GM21526 (cell line): ENCODE results near the gene SCNN1G.

ENCODE experiments used
- ATAC-seq: cut with Tn5 transposase; IDR thresholded peaks from one replicate; pipeline ENCODE4 v1.9.1; 2021; ENCODE audit warnings: moderate library complexity; ENCODE audit not compliant: unreplicated experiment, low FRiP score

SCNN1G gene

DNA sequence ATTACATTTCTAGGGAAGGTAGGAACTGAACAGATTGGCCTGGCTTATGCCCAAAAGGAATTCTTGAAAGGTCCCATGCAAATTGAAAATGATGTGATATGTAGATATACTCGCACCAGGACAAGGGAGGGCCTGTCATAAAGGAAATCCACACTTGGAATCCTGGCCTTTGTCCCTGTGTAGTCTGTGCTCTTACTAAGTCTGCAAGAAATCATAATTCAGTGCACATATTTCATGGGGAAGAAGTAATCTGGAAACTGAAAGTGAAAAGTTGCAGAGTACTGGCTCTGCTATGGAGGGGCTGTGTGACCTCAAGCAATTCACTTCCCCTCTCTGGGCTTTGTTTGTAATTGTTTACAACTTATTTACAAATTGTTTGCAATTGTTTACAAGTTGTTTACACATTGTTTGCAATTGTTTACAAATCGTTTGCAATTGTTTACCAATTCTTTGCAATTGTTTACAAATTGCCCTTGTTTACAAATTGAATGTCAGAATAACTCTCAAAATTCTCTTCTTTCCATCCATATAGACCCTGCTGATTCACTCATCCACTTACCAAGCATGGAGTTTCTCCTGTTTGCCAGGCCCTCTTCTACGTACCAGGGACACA, 12.9 kb downstream of the SCNN1G start:
- ATAC-seq = no peak

DNA sequence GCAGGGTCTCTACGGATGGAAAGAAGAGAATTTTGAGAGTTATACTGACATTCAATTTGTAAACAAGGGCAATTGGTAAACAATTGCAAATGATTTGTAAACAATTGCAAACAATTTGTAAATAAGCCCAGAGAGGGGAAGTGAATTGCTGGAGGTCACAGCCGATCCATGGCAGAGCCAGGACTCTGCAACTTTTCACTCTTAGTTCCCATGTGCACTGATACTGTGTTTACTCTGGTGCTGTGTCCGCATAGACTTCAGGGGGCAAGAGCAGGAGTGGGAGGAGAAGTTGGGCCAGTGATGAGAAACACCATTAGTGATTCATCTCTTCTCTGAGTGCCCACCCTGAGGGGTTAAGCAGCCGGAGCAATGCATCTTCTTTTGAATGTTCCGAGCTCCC, 14.0 kb downstream of the SCNN1G start:
- ATAC-seq = no peak

DNA sequence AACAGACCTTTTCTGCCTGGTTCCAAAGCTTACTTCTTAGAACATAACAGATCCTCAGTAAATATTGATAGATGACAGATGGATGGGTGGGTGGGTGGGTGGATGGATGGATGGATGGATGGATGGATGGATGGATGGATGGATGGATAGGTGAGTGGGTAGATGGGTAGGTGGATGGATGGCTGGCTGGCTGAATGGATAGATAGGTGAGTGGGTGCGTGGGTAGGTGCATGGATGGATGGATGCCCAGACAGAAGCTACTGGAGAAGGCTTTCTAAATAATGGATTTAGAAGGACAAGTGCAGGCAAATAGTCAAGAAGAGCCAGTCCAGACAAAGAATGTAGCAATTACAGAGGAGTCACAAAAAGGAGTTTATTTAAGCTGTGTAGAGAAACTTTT, 19.6 kb downstream of the SCNN1G start:
- ATAC-seq = no peak

DNA sequence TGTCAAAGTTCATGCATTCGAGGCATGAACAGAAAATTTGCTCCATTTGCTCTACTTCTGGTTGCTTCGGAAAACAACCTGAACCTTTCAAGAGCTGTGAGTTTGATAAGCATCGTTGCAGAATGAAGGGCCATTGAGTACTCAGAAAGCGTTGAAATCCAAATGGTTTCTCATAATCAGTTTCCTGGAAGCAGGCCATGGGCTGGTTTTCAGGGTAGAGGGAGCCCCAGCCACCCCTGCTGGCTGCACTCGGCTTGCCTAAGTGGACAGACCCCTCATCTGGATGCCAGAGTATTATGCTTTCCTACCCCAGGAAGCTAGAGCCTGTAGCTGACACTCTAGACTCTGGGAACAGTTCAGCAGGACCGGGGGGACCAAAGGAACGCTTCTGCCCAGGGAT, 24.4 kb downstream of the SCNN1G start:
- no peak for ATAC-seq

DNA sequence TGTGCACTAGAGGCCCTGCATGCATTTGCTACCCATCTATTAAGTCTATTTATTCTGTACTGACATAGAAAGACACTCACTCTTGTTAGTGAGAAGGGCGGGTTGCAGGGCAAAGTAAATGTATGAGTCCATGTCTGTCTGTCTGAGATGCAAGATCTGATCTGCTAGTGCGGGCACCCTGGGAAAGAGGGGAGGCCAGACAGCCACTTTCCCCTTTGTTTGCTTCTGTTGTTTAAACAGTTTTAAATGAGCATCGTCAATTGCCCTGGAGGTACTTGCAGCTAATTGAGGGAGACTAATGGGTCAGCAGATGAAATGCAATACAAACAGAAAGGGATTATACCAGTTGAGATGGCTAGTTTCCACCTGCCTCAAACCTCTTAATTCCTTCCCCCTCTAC, 24.9 kb downstream of the SCNN1G start:
- no peak for ATAC-seq

DNA sequence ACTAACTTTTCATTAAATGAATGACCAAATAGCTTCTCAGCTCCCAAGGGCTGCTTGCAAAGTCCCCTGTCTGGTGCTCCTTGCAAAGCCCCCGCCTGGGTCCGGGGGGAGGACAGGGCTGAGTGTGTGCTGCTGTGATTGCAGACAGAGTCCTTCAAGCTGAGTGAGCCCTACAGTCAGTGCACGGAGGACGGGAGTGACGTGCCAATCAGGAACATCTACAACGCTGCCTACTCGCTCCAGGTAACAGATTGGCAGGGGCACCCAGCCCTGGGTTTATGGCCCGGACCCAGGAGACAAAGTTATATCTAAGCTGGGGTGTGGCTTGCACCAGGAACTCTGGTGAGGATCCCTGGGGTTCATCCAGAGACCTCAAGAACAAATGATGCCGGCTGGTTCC, 27.1 kb downstream of the SCNN1G start:
- no peak for ATAC-seq

DNA sequence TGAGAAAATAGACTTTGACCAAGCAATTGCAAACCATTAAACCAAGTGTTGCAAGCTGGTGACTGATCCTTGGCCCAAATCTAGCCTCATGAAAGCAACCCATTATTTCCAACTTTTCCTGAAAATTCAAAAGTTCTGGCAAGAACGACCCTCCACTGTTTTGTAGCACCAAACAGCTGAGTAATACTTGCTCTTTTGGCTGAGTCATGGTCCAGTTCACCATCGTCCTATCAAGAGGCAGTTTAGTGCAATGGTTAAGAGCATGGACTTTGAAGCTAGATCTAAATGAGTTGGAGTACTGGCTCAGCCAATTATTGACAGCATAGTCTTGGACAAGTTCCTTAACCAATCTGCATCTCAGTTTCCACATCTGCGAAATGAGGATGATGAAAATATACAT, 31.3 kb downstream of the SCNN1G start:
- no peak for ATAC-seq

DNA sequence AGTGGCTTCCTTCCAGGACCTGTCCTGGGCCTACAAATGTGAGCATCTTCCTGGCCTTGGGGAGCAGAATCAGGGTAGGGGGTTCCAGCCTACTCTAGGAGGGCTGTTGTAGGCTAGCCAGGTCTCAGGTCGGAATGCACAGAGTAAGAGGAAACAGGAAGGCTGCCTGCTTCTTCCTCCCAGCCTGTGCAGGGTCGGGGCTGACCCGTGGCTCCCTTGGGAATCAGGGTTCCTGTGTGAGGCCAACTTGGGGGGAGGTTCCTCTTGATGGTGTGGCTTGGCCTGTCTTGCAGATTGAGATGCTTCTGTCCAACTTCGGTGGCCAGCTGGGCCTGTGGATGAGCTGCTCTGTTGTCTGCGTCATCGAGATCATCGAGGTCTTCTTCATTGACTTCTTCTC, 32.3 kb downstream of the SCNN1G start:
- no peak for ATAC-seq

DNA sequence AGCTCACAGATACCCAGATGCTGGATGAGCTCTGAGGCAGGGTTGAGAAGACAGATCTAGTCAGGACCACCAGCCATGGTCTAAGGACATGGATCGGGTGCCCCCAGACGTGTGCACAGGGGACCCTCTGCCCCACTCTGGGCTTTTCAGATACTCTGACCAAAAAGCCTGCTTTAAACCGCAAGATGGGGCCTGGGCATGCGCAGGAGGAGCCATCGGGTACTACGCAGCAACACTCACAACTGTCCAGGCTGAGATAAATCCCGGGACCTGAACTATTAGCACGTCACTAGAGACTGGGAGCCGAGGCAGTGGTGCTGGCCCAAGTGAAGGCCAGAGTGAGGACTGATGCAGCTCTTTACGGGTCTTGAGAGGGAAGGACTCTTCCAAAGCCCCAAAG, 32.9 kb downstream of the SCNN1G start:
- ATAC-seq = no peak

DNA sequence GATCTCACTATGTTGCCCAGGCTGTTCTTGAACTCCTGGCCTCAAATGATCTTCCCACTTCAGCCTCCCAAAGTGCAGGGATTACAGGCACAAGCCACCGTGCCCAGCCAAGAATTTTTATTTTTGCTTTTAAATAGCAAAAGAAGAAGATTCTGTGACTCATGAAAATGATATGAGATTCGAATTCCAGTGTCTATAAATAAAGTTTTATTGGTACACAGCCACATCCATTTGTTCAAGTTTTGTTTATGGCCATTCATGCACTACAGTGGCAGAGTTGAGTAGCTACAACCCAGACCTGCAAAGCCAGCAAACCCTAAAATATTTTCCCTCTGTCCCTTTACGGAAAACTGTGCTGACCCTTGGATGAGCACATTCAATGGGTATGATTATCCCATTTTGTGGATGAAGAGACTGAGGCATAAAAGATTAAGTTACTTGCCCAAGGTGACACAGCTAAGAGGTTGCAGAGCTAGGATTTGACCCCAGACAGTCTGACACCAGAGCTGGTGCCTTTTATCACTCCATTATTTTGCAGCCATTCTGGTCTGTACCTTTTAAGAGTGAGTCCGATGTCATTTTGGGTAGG, 34.2 kb downstream of the SCNN1G start:
- ATAC-seq = no peak

DNA sequence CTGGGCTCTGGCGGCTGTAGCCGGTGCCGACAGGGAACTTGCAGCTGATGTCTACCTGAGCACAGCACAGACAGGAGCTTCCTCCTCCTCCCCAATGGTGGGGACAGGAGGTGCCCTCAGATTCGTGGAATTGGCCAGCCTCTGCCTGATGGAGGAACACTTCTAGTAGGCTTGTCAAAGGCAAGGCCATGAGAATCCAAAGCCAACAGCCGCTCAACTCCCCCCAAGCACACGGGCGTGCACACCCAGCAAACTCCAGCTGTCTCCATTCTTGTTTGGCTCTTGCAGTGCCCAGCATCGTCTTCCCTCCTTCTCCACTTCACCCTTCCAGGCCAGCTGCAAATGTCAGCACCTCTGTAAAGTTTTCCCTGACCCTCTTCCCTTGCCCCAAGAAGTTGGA, 35.1 kb downstream of the SCNN1G start:
- ATAC-seq = no peak

DNA sequence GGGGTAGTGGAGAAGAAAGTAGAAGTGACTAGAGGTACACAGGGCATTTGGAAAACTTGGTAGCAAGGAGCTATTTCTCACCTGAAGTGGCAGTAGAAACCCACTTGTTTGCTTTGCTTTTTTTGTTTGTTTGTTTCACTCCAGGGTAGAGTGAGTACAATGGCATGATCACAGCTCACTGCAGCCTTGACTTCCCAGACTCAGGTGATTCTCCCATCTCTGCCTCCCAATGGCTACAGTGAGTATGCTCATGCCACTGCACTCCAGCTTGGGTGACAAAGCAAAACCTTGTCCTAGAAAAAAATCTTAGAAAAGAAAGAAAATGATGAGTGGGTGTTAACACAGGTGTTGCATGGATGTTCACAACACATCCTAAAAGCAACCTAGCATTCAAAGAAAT, 40.4 kb downstream of the SCNN1G start:
- ATAC-seq = no peak

DNA sequence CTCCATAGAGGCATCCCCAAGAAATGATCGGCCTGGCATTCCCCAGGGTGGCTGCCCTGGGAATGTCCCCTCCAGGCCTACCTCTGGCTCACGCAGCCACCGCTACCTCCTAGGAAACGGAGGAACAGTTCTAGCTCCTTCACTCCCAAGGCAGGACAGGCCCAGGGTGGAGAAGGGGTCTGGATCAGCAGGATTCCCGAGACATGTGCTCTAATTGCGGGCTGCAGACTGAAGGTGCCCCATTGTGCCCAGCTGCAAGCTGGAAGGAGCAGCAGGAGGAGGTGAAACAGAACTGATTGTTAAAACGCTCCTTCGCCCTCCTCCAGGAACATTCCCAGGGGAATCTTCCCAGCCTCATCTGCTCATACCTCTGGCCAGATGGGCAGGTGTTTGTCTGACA, 40.8 kb downstream of the SCNN1G start:
- no peak for ATAC-seq

DNA sequence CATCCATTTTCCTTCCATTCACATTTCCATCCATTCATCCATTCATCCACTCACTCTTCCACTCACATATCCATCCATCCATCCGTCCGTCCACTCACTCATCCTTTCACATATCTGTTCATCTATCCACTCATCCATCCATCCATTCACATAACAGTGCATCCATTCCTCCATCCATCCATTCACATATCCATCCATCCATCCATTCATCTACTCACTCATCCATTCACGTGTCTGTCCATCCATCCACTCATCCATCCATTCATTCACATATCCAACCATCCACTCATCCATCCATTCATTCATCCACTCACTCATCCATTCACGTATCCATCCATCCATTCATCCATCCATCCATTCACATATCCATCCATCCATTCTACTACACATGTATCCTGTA, 42.6 kb downstream of the SCNN1G start:
- no peak for ATAC-seq

DNA sequence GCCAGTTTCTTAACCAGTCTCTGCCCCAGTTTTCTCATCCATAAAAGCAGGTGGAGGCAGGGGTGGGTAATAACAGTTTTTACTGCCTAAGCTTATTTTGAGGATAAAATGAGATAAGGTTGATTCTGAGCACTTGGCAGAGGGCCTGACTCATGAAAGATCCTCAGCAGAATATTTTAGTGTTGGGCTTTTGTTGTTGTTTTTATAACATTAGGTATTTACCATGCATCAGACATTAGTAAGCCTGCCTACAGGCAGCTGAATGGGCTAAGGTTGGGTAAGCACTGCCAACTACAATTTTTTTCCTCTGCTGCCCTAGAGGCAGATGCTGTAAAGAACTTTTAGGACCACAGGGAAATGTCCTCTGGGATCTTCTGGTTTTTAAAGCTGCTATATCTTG, 43.1 kb downstream of the SCNN1G start:
- ATAC-seq = no peak

DNA sequence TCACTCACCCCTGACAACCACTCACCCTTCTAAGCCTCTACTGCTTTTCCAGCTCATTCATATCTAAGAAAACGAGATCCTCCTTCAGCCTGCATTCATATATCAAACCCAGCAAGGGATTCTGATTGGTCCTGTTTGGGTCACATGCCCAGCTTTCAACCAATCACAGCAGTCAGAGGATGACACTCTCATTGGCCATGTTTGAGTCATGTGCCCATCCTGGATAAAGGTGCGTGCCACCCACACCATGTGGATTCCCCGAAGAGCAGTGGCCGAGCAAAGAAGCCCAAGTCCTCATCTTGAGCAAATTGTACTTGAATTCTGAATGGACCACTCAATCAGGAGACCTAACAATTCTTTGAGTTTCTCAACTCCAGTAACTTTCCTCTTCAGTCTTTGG, 45.0 kb downstream of the SCNN1G start:
- no peak for ATAC-seq

DNA sequence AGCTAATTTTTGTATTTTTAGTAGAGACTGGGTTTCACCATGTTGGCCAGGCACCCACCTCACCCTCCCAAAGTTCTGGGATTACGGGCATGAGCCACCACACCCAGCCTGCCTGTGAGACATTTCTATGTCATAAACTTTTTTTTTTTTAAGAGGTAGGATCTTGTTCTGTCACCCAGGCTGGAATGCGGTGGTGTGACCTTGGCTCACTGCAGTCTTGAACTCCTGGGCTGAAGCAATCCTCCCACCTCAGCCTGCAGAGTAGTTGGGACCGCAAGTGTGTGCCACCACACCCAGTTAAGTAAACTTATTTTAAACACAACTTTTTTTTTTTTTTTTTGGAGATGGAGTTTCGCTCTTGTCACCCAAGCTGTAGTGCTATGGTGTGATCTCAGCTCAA, 47.2 kb downstream of the SCNN1G start:
- no peak for ATAC-seq

DNA sequence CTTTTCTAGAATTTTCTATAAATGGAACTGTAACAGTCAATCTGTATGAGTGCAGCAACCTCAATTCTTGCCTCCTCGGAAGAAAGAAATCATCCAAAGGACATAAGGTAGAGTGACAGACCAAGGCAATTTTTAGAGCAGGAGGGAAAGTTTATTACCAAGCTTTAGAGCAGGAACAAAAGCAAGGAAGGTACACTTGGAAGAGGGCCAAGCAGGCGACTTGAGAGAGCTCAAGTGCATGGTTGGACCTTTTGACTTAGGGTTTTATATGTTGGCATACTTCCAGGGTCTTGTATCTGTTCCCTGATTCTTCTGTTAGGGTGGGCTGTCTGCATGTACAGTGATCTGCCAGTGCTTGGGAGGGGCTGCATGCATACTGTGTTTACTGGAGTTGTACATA, 50.3 kb downstream of the SCNN1G start:
- no peak for ATAC-seq

DNA sequence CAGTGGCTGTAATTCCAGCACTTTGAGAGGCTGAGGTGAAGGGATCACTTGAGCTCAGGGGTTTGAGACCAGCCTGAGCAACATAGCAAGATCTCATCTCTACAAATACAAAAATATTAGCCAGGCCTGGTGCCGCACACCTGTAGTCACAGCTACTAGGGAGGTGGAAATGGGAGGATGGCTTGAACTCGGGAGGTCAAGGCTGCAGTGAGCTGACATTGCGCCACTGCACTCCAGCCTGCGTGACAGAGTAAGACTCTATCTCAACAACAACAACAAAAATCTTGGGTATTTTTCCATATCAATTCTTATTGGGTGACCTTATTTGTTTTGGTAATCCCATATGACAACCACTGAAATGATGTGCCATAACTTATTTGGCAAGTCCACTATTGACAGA, 52.6 kb downstream of the SCNN1G start:
- ATAC-seq = no peak

DNA sequence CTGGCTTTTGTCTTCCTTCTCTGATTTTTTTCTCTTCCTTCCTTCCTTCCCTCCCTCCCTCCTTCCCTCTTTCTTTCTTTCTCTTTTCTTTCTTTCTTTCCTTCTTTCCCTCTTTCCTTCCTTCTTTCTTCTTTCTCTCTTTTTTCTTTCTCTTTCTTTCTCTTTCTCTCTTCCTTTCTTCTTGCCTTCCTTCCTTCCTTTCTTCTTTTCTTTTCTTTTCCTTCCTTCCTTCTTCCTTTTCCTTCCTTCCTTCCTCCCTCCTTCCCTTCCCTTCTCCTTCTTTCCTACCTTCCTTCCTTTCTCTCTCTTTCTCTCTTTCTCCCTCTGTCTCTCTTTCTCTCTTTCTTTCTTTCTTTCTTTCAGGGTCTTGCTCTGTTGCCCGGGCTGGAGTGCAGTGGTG, 54.4 kb downstream of the SCNN1G start:
- no peak for ATAC-seq

DNA sequence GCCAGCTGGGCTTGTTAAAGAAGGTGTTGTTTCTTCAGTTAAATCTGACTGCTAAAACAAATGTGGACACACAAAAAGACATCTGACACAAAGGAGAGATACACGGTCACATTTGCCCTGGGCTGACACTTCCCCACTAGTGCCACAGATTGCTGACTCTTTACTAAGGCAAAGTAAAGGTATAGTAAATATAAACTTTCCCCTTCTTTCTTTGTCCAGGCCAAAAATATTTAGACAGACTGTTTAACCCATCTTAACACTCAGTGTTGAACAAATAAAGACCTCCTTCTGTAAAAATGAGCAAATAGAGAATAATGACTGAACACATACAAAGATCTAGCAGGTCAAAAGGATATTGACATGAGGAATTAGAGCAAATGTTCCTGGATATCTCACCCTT, 58.4 kb downstream of the SCNN1G start:
- no peak for ATAC-seq

DNA sequence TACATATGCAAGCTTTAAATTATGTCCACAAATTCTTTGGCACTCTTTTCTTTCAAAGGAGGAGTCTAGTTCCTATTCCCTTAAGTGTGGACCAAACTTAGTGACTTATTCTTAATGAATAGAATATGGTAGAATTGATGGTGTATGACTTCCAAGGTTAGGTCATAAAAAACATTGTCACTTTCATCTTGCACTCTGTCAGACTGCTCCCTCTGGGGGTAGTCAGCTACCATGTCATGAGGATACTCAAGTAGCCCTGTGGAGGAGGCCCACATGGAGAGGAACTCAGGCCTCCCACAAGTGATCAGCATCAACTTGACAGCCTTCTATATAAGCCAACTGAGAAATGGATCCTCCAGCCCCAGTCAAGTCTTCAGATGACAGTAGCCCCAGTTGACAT, 61.6 kb downstream of the SCNN1G start:
- no peak for ATAC-seq

DNA sequence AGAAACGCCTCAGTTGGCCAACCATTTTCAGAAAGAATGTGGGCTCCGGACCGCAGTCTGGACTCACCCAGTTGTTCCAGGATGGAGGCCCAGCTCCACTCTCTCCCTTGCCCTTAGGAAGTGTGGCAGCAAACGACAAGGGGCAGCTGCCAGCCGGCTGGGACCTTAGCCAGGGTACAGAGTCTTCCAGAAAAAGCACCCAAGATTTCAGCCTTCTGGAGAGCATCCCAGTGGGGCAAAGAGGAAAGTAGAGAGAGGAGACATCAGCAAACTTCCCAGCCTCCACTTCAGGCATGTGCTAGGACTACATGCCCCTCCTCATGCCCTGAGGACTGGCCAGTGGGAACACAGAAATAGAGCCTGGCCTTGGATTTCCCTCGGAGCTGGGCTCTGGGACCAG, 62.7 kb downstream of the SCNN1G start:
- ATAC-seq = no peak
